Mammary epithelial cell (primary cell): ENCODE data around the gene MFSD1.

Experiments used
- EZH2 ChIP-seq: IDR thresholded peaks from 2 replicates; pipeline ENCODE4 v1.6.1; 2012; ENCODE audit warnings: low read length, inconsistent platforms, borderline replicate concordance
- TF ChIP-seq, protein P1 (sequence below), 2 donors: IDR thresholded peaks in 1 of 2; conservative IDR thresholded peaks in 1 of 2; 2 replicates each; pipeline ENCODE4 v1.5.1; 2011 to 2012; ENCODE audit warnings: inconsistent platforms in 2 of 2, low read length in 2 of 2, mild to moderate bottlenecking in 2 of 2, control low read depth in 1 of 2, low read depth in 1 of 2; ENCODE audit not compliant: insufficient read depth in 1 of 2; ENCODE audit errors: extremely low read depth in 1 of 2

DNA sequence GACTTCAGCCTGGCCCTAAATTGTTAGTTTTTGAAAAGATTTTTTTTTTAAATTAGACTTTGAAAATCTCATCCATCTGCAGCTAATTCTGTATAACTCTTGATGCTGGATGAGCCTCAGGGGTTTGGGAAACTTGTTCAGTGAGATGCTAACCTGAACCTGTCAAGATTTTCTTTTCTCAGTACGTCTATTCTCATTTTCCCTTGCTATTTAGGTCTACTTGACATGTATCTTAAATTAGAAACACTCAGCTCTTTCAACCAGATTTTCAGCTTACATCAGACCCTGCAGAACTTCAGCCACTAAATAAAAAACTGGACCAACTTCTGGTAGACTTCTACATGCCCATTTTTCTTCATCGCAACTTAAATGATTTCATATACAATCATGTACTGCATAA is 61.4 kb downstream of the MFSD1 start:
- TF ChIP-seq, protein P1, sequence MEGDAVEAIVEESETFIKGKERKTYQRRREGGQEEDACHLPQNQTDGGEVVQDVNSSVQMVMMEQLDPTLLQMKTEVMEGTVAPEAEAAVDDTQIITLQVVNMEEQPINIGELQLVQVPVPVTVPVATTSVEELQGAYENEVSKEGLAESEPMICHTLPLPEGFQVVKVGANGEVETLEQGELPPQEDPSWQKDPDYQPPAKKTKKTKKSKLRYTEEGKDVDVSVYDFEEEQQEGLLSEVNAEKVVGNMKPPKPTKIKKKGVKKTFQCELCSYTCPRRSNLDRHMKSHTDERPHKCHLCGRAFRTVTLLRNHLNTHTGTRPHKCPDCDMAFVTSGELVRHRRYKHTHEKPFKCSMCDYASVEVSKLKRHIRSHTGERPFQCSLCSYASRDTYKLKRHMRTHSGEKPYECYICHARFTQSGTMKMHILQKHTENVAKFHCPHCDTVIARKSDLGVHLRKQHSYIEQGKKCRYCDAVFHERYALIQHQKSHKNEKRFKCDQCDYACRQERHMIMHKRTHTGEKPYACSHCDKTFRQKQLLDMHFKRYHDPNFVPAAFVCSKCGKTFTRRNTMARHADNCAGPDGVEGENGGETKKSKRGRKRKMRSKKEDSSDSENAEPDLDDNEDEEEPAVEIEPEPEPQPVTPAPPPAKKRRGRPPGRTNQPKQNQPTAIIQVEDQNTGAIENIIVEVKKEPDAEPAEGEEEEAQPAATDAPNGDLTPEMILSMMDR (conservative IDR thresholded peaks at IDR 0.05 in 1 of 2, IDR thresholded peaks at IDR 0.05 in 1 of 2; ENCODE audit: extremely low read depth in 1 of 2, insufficient read depth in 1 of 2, low read depth in 1 of 2, low read length in 2 of 2): no peak
- TF ChIP-seq EZH2: no peak
